T-cell (primary cell): ENCODE measurements around the gene ENPEP. TPM values are rescaled to one million over a fixed set of nuclear protein-coding genes. Genes with fewer than 3 reads are reported as not detected.

Experiments used
- ATAC-seq, 4 experiments: fragments of 200-7000 bp in 3 of 4; fragments of 150-1000 bp in 1 of 4; cut with Tn5 transposase; replicated peaks in 1 of 4; 1 replicate in 3 of 4; 2 replicates in 1 of 4; pipeline ENCODE4 v1.10.0; 2021; ENCODE audit warnings: moderate library complexity in 3 of 4, mild to moderate bottlenecking in 2 of 4, moderate number of reproducible peaks in 1 of 4
- CTCF ChIA-PET, 2 donors: fragments of 300-600 bp; sonication (Branson Sonifier 250); formaldehyde crosslinking; loops; one replicate each; lab custom pipeline; 2022; ENCODE audit warnings: antibody characterized with exemption in 2 of 2; lab: Charles Lee
- POLR2A ChIA-PET, 2 donors: fragments of 300-600 bp; sonication (Branson Sonifier 250); formaldehyde crosslinking; loops; one replicate each; lab custom pipeline; 2022; ENCODE audit warnings: antibody characterized with exemption in 2 of 2; lab: Charles Lee
- DNase-seq, 35 experiments: peaks; one replicate each; pipeline versions ENCODE4 v3.0.0 to v3.0.0-alpha.2; 2013 to 2023
- H3K27ac ChIP-seq: one replicate; pipeline ENCODE4 v1.5.1; 2013; ENCODE audit warnings: low read length
- H3K27me3 ChIP-seq, 2 experiments: replicated peaks in 1 of 2; 1 replicate in 1 of 2; 2 replicates in 1 of 2; pipeline versions ENCODE4 v1.6.1 to v1.7.0; 2013; ENCODE audit warnings: low read length in 1 of 2, mixed read lengths in 1 of 2; ENCODE audit not compliant: control insufficient read depth in 2 of 2, insufficient read depth in 2 of 2; ENCODE audit errors: extremely low read depth in 1 of 2
- H3K36me3 ChIP-seq, 2 donors: 1 replicate in 1 of 2; 2 replicates in 1 of 2; pipeline versions ENCODE4 v1.6.1 to v1.7.0; 2013; ENCODE audit warnings: low read length in 1 of 2; ENCODE audit not compliant: control insufficient read depth in 2 of 2, insufficient read depth in 1 of 2; ENCODE audit errors: extremely low read depth in 1 of 2
- H3K4me1 ChIP-seq, 2 experiments: 1 replicate in 1 of 2; 2 replicates in 1 of 2; pipeline versions ENCODE4 v1.6.1 to v1.7.0; 2013; ENCODE audit warnings: low read length in 2 of 2, mixed read lengths in 1 of 2; ENCODE audit not compliant: insufficient read depth in 2 of 2, control insufficient read depth in 1 of 2; ENCODE audit errors: extremely low read depth in 1 of 2
- H3K4me3 ChIP-seq, 2 donors: 1 replicate in 1 of 2; 2 replicates in 1 of 2; pipeline versions ENCODE4 v1.5.1 to v1.7.0; 2013; ENCODE audit warnings: mild to moderate bottlenecking in 2 of 2, low read length in 1 of 2, moderate library complexity in 1 of 2; ENCODE audit not compliant: control insufficient read depth in 1 of 2; ENCODE audit errors: extremely low read depth in 1 of 2
- H3K9me3 ChIP-seq: 2 replicates; pipeline ENCODE4 v1.7.0; 2013
- H3K27ac Mint-ChIP-seq, 2 donors: one replicate each; pipeline ENCODE4 v1.8.0; 2020 to 2021; ENCODE audit warnings: mild to moderate bottlenecking in 2 of 2, mixed read lengths in 2 of 2
- H3K27me3 Mint-ChIP-seq, 2 donors: one replicate each; pipeline ENCODE4 v1.8.0; 2021 to 2022; ENCODE audit warnings: mixed read lengths in 2 of 2
- H3K36me3 Mint-ChIP-seq: one replicate; pipeline ENCODE4 v1.8.0; 2021; ENCODE audit warnings: mixed read lengths
- H3K4me1 Mint-ChIP-seq, 3 donors: one replicate each; pipeline ENCODE4 v1.8.0; 2020 to 2022; ENCODE audit warnings: mixed read lengths in 3 of 3, mild to moderate bottlenecking in 1 of 3
- H3K4me3 Mint-ChIP-seq, 3 donors: one replicate each; pipeline ENCODE4 v1.8.0; 2020 to 2022; ENCODE audit warnings: mild to moderate bottlenecking in 3 of 3, mixed read lengths in 3 of 3, moderate library complexity in 3 of 3
- H3K9me3 Mint-ChIP-seq, 3 donors: one replicate each; pipeline ENCODE4 v1.8.0; 2020 to 2022; ENCODE audit warnings: mixed read lengths in 3 of 3
- WGBS: methylation state at CpG from one replicate; pipeline ENCODE4 v1.1.5; 2013; ENCODE audit warnings: missing lambda C conversion rate; ENCODE audit not compliant: insufficient coverage; 5-methylcytosine and 5-hydroxymethylcytosine counted together
- total RNA-seq, 35 experiments: library from RNA in 6 of 35; stranded (reverse) in 6 of 35; fragments of 120-200 nt in 1 of 35; gene quantifications; one replicate each; pipeline versions ENCODE4 v1.2.1 to v1.2.4 and lab custom pipeline; 2013 to 2026

The ENPEP gene
- total RNA-seq, 5 donors from 2014 or later (not counting 1 experiment from before 2014, with no cell fraction given): not detected

DNA sequence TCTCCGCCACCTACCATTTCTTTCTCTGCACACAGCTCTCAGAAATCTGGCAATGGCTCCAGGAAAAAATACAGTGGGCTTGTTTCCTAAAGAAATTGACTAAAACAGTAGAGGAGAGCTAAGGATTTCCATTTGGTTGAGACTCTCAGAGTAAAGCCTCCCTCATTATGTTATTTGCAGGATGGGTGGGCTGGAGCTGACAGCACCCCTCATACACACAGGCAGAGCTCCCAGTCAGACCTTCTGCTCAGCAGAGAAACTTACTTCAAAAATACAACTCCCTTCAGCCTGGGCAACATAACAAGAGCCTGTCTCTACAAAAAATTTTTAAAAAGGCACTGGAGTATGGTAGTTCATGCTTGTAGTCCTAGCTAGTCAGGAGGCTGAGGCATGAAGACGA is 44.9 kb downstream of the ENPEP start:
- DNase-seq: no peak

DNA sequence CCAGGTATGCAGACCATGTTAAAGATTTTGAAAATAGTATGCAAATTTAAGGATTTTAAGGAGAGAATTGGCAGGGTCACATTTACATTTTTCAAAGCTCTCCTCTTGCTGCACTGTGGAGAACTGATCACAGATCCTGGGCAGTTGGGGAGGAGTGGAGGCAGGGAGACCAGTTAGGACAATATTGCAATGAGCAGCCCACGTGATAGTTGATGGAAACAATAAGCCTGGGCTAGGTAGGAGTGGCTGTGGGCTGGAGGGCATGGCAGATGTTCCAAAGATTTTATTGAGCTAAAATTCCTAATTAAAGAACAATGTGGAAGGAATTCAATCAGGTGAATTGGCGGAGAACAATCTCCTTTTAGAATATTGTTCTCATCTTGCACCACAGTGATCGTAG is 50.6 kb downstream of the ENPEP start:
- Mint-ChIP-seq H3K27me3 (peaks cover 9 to 22% of the 10 kb centered on the region in 2 donors), H3K9me3 (no peaks in the 10 kb centered on the region), H3K27ac (no peak overlapping the region), H3K4me3 (no peak overlapping the region), H3K36me3 (no peaks in the 10 kb centered on the region), H3K4me1 (peaks cover 7 to 13% (median 13%) of the 10 kb centered on the region in 3 donors)
- Histone ChIP-seq H3K27ac (no peak overlapping the region), H3K36me3 (no peaks in the 10 kb centered on the region), H3K4me1 (no peaks in the 10 kb centered on the region), H3K4me3 (no peak overlapping the region), H3K9me3 (no peaks in the 10 kb centered on the region), H3K27me3 (peaks cover 0 to 5% of the 10 kb centered on the region in 2 experiments)
- ChIA-PET POLR2A (no interaction called here), CTCF (interaction anchor here in 1 of 2 donors (0.6 kb wide), 1 partner anchor 1436 kb away, joined by 3 read pairs; no protein-coding TSS in a partner anchor)
- DNase-seq (no peak), ATAC-seq (no peak)
- WGBS: 88% methylated on average over 1 of the region's 3 CpGs

More for the DNA sequence above, 44.9 kb downstream of the ENPEP start:
- Histone ChIP-seq H3K27ac (no peak overlapping the region), H3K4me3 (no peak overlapping the region), H3K4me1 (no peaks in the 10 kb centered on the region), H3K27me3 (peaks cover 0 to 5% of the 10 kb centered on the region in 2 experiments), H3K9me3 (no peaks in the 10 kb centered on the region), H3K36me3 (no peaks in the 10 kb centered on the region)
- peaks cover 10 to 19% of the 10 kb centered on the region in 2 donors for H3K27me3 Mint-ChIP-seq
- CTCF ChIA-PET: interaction anchor here (0.6 to 2.0 kb wide), 10 partner anchors 9 to 1004 kb away, joined by 3 to 9 read pairs (median 4); no protein-coding TSS in a partner anchor
- H3K9me3 Mint-ChIP-seq: no peaks in the 10 kb centered on the region
- no peak overlapping the region for H3K27ac Mint-ChIP-seq
- POLR2A ChIA-PET: interaction anchor here in 1 of 2 donors (0.6 kb wide), 1 partner anchor 60 kb away, joined by 6 read pairs; no protein-coding TSS in a partner anchor
- no CpG with 5 or more reads among the region's 2 CpGs for WGBS
- peaks cover under 1 to 4% (median 3%) of the 10 kb centered on the region in 3 donors for H3K4me1 Mint-ChIP-seq
- H3K36me3 Mint-ChIP-seq: no peaks in the 10 kb centered on the region
- H3K4me3 Mint-ChIP-seq: no peak overlapping the region
- no peak for ATAC-seq

DNA sequence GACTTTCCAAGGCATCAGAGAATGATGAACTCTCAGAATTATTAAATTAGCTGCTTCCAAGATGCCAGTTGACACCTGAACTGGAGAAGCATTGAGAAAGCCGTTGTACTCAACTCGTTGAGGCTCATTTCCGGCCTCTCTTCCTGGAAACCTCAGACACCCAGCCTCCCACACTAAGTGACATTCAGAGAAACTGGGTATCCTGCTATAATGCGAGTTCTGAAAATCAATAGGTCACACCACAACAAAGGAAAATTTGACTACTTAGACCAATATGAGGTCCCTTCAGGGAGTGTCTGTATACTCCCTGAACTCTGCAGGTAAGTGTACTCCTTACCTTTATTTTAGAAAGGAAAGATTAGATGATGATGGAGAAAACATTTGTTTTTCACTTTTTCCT is 51.2 kb downstream of the ENPEP start:
- Histone ChIP-seq H3K4me3 (no peak overlapping the region), H3K36me3 (no peaks in the 10 kb centered on the region), H3K4me1 (no peaks in the 10 kb centered on the region), H3K9me3 (no peaks in the 10 kb centered on the region), H3K27ac (no peak overlapping the region), H3K27me3 (peaks cover 0 to under 1% of the 10 kb centered on the region in 2 experiments)
- H3K4me3 Mint-ChIP-seq: no peak overlapping the region
- WGBS: no CpG with 5 or more reads among the region's 4 CpGs
- ChIA-PET POLR2A (no interaction called here), CTCF (no interaction called here)
- DNase-seq (no peak), ATAC-seq (peak in 2 of 4 experiments; percentile 45 to 50)
- no peak overlapping the region for H3K27ac Mint-ChIP-seq
- H3K9me3 Mint-ChIP-seq: no peaks in the 10 kb centered on the region
- H3K4me1 Mint-ChIP-seq: peaks cover 7 to 13% (median 13%) of the 10 kb centered on the region in 3 donors
- H3K27me3 Mint-ChIP-seq: peaks cover 7 to 21% of the 10 kb centered on the region in 2 donors
- no peaks in the 10 kb centered on the region for H3K36me3 Mint-ChIP-seq

DNA sequence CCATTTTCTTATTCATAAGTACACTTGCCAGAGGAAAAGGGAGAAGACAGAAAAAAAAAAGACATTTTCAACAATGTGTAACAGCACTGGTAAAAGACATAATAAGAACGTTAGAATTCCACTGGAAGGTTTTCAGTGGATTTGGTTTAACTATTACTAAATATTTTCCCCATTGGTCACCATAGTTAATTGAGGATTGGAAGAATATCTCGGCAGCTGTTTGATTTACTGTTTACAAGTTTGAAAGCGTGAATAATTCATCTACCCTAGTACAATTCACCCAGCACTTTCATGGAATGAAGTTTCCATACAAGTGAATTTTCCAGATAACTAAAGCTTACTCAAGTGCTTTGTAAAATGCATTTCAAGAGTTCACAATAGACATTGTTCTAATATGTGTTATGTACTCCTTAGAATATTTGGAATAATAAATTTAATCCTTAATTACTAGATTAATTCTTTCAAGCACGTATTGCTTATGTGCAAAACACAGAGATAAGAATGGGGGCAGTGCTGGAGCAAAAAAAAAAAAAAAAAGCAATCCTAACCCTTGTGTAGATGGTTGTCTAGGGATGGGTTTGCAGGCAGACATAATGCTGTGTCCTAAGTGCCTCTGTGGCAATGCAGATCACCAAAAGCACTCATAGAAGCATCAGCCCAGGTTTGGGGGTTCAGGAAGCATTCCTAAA is 57.1 kb downstream of the ENPEP start:
- DNase-seq (no peak), ATAC-seq (no peak)
- ChIA-PET CTCF (interaction anchor here in 1 of 2 donors (0.8 kb wide), 1 partner anchor 531 kb away, joined by 3 read pairs; no protein-coding TSS in a partner anchor), POLR2A (no interaction called here)
- Mint-ChIP-seq H3K4me1 (peaks cover 0 to 2% (median 0%) of the 10 kb centered on the region in 3 donors), H3K36me3 (no peaks in the 10 kb centered on the region), H3K27ac (no peak overlapping the region), H3K4me3 (no peak overlapping the region), H3K9me3 (peaks cover 0 to 4% (median 0%) of the 10 kb centered on the region in 3 donors), H3K27me3 (peaks cover 10 to 24% of the 10 kb centered on the region in 2 donors)
- Histone ChIP-seq H3K4me3 (no peak overlapping the region), H3K27ac (no peak overlapping the region), H3K9me3 (peaks cover 4% of the 10 kb centered on the region), H3K4me1 (no peaks in the 10 kb centered on the region), H3K36me3 (no peaks in the 10 kb centered on the region), H3K27me3 (peaks cover 0 to 3% of the 10 kb centered on the region in 2 experiments)
- no CpG with 5 or more reads among the region's 4 CpGs for WGBS

DNA sequence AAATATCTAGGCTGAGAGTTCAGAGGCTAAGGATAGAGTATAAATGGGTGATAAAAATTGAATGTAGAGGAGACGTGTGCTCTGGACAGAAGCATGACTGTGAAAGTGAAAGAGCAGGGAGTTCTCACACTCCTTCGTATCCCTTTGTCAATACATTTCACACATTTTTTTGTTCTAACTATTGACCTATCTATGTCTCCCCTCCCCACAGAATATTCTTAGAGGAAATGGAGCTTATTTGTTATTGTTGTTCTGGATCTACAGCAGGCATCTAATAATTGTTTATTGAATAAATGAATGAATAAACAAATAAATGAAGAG is 57.6 kb downstream of the ENPEP start:
- no peak overlapping the region for H3K27ac ChIP-seq
- no peak for DNase-seq
- no CpG with 5 or more reads among the region's 2 CpGs for WGBS
- ChIA-PET POLR2A (no interaction called here), CTCF (interaction anchor here in 1 of 2 donors (0.7 to 0.8 kb wide), 2 partner anchors 14 to 532 kb away, joined by 3 read pairs; no protein-coding TSS in a partner anchor)
- no peak overlapping the region for H3K4me3 ChIP-seq
- peaks cover 12 to 25% of the 10 kb centered on the region in 2 donors for H3K27me3 Mint-ChIP-seq
- peaks cover 0 to 3% of the 10 kb centered on the region in 2 experiments for H3K27me3 ChIP-seq
- peaks cover 4% of the 10 kb centered on the region for H3K9me3 ChIP-seq
- no peaks in the 10 kb centered on the region for H3K36me3 Mint-ChIP-seq
- no peak overlapping the region for H3K4me3 Mint-ChIP-seq
- H3K4me1 ChIP-seq: no peaks in the 10 kb centered on the region
- H3K36me3 ChIP-seq: no peaks in the 10 kb centered on the region
- H3K4me1 Mint-ChIP-seq: peaks cover 0 to 2% (median 0%) of the 10 kb centered on the region in 3 donors
- no peak overlapping the region for H3K27ac Mint-ChIP-seq
- ATAC-seq: no peak
- H3K9me3 Mint-ChIP-seq: peaks cover 0 to 4% (median 0%) of the 10 kb centered on the region in 3 donors

DNA sequence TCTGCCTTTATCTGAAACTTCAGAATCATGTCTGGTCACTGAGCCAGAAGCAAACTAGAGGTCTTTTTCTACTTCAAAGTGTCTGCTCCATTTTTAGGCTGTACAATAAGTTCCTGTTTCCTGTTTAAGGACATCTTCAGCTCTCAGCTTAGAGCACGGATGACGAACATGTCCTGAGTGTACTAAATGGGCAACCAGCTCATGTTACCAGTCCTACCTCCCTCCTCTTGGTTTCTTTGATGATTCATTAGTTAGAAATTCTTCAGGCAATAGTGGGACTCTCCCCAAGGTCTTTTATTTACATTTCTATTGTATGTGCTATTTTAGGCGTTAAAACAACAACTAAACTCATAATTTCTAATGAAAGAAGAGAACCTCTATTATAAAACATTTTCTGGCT is 58.0 kb downstream of the ENPEP start:
- Mint-ChIP-seq H3K27me3 (peaks cover 14 to 27% of the 10 kb centered on the region in 2 donors), H3K27ac (no peak overlapping the region), H3K9me3 (peaks cover 0 to 4% (median 0%) of the 10 kb centered on the region in 3 donors), H3K36me3 (no peaks in the 10 kb centered on the region), H3K4me3 (no peak overlapping the region), H3K4me1 (peaks cover 0 to 2% (median 0%) of the 10 kb centered on the region in 3 donors)
- Histone ChIP-seq H3K4me1 (no peaks in the 10 kb centered on the region), H3K27me3 (peaks cover 0 to 3% of the 10 kb centered on the region in 2 experiments), H3K36me3 (no peaks in the 10 kb centered on the region), H3K27ac (no peak overlapping the region), H3K9me3 (peaks cover 4% of the 10 kb centered on the region), H3K4me3 (no peak overlapping the region)
- DNase-seq: no peak
- ChIA-PET POLR2A (no interaction called here), CTCF (interaction anchor here (0.6 to 0.8 kb wide), 4 partner anchors 15 to 1428 kb away, joined by 3 to 4 read pairs (median 4); no protein-coding TSS in a partner anchor)
- WGBS: no CpG with 5 or more reads among the region's 3 CpGs
- ATAC-seq: no peak
